ENCODE measurements around the gene KBTBD13.
"Not testable (repeated sequence)": the region's sequence is repeated elsewhere in the genome, so short reads cannot be mapped to it uniquely, and the experiment has no call there.

The KBTBD13 gene

DNA sequence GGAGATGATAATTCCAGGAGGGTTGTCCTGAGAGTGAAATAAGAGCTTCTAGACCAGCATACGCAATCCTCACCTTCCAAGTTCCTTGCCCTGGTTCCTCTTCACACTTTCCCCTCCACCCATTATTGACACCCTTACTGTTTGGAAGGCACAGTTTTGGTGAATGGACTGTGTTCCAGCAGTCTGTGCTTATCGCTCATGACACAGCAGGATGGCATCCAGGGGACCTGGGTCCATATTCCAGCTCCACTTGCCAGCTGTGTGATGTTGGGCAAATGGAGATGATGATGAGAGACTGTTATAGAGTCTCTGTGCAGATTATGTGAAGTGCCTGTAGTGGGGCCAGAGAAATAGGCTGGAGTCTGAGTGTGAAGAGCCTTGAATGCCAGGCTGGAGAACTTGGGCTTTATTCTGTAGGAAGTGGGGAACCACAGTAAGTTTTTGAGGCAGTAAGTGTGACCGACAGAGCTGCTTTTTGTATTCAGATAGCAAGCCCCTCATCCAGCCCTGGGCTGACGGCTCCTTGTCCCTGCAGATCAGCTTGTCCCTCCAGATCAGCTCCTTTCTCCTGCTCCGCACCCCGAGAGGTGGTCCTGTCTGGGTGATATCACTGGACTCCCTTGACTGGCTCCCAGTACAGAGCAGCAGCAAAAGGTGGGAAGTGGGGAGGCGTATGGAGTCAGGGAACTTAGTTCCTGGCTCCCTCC is 8.1 kb downstream of the KBTBD13 start:
- H3K4me3 Mint-ChIP-seq: no peak overlapping the region
- no peaks in the 10 kb centered on the region for H3K9me3 Mint-ChIP-seq
- peaks cover 40% of the 10 kb centered on the region for H3K27me3 Mint-ChIP-seq
- intact Hi-C loops (cut with micrococcal nuclease): no loop called here
- peaks cover 9% of the 10 kb centered on the region for H3K4me1 Mint-ChIP-seq (ENCODE audit: low read depth)
- H3K36me3 Mint-ChIP-seq (ENCODE audit: low read depth): no peaks in the 10 kb centered on the region
- H3K27ac Mint-ChIP-seq: no peak overlapping the region

DNA sequence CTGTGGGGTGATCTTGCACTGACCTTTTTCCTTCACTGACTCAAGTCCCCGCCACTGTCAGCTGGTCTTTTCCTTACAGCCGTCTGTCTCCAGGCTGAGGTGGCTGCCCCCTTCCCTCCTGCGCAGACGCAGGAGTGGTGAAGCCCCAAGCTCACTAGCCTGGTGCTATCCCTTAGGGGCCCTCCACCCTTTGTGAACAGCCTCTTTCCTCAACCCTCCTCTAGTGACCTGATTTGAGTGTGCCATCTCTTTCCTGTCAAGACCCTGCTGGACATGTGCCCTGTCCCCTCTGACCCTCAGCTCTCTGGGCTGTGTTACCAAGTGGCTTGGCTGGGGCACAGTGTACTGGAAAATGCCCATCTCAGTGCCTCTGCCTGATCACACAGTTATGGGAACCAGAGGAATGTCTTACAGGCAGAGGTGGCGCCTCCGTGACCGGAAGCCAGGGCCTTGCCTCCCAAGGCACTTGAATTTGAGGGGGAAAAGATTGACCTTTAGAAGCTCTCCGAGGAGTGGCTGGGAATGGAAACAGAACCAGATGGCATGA is 8.7 kb downstream of the KBTBD13 start:
- Mint-ChIP-seq H3K4me3 (no peak overlapping the region), H3K27ac (no peak overlapping the region), H3K9me3 (no peaks in the 10 kb centered on the region), H3K27me3 (peaks cover 40% of the 10 kb centered on the region), H3K4me1 (ENCODE audit: low read depth) (peaks cover 9% of the 10 kb centered on the region), H3K36me3 (ENCODE audit: low read depth) (no peaks in the 10 kb centered on the region)
- intact Hi-C loops (cut with micrococcal nuclease): no loop called here

DNA sequence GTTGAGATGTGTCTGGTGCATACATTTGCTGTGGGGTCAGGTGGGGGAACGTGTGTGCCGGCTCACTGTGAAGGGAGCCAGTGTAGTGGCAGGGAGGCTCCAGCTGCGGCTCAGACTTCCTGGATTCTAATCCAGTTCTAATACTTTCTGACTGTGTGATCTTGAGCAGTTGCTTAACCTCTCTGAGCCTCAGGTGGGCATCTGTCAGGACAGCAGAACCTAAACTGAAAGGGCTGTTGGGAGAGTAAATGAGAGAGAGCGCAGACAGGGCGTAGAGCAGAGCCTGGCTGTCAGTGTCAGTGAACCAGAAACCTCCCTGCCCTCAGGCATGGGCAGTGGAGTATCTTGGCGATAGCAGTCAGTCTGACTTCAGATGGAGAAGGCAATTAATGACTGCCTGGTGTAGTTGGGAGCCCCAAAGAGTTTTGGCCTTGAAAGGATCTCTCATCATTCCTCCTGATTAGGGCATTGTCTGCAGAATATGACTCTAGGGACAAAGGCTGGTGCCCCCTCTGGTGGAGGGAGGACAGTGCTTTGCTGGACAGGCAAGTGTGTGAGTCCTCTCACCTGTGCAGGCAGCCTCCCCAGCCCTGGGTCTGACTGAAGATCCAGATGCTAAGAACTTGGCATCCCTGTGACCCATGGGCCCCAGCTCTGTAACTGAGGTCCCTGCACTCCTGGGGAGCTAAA is 9.6 kb downstream of the KBTBD13 start:
- H3K36me3 Mint-ChIP-seq (ENCODE audit: low read depth): no peaks in the 10 kb centered on the region
- H3K27me3 Mint-ChIP-seq: peaks cover 40% of the 10 kb centered on the region
- intact Hi-C loops (cut with micrococcal nuclease): no loop called here
- no peaks in the 10 kb centered on the region for H3K9me3 Mint-ChIP-seq
- H3K4me1 Mint-ChIP-seq (ENCODE audit: low read depth): peaks cover 9% of the 10 kb centered on the region
- H3K4me3 Mint-ChIP-seq: no peak overlapping the region
- H3K27ac Mint-ChIP-seq: no peak overlapping the region

DNA sequence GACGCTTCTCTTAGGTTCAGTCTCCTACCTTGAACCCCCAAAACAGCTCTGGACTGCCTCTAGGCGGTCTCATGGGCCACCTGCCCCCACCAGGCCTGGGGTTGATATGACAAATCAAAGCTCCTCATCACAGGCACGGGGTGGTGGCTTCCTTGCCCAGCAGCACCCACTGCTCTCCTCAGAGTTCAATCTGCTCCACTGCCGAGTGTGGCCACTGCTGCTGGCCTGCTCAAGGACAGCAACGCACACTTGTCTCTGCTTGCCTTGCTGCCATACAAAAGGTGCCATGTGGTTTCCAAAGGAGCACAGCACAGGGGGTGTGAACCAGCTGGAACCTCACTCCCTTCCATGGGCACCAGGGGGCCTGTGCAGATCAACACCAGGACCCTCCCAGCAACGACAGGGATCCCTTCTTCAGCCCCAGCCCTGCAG is 10.2 kb downstream of the KBTBD13 start:
- Mint-ChIP-seq H3K27me3 (peaks cover 37% of the 10 kb centered on the region), H3K27ac (no peak overlapping the region), H3K4me3 (no peak overlapping the region), H3K36me3 (ENCODE audit: low read depth) (no peaks in the 10 kb centered on the region), H3K9me3 (no peaks in the 10 kb centered on the region), H3K4me1 (ENCODE audit: low read depth) (peaks cover 9% of the 10 kb centered on the region)
- intact Hi-C loops (cut with micrococcal nuclease): no loop called here

DNA sequence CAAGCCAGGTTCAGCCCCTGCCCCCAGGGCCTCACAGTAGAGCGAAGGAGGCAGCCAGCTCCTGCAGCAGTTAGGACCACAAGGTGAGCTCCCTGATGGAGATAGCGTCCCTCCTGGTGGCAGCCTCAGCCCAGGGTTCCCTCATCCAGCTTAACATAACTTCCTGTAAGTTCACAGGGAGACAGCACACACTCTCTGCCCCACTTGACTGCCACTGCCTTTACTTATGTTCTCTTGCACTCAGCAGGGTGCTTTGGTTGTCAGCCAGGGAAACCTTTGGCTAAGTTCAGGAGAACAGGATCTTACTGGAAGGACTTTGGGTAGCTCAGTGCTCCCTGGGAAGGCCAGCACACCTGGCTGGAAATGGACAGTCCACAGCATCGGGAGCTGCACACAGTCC is 10.9 kb downstream of the KBTBD13 start:
- intact Hi-C loops (cut with micrococcal nuclease): no loop called here
- Mint-ChIP-seq H3K27ac (no peak overlapping the region), H3K4me1 (ENCODE audit: low read depth) (peaks cover 6% of the 10 kb centered on the region)

DNA sequence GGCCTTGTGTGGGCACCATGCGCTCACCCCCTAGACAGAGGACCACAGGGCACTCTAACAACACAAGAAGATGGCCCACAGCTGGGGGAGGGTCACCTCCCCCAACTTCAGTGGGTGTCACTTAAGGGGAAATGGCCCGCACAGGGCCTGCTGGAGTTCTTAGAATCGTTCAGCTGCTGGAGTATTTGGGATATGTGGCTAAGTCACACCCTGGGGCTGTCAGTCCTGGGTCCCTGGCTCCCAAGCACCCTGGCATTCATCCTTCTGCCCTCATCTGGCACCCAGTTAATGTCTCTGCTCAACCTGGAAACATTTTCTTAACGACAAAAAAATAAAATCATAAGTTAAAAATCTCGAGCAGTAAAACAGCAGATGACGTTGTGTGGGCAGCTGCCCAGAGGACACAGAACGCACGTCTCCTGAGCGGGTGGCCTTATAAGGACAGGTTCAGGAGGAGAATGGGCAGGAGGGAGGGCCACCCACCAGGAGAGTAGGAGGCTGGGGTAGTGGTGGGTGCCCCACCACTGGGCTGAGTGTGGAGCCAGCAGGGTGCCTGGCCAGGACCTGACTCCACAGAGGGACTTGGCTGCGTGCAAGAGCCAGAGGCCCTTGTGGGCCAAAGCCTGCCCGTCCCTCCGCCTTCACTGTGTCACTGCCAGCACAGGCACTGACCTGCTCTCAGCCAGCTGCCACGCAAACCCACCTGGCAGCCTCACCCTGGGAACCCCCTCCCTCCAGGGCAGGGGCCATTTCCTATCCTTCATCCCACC is 11.5 kb downstream of the KBTBD13 start:
- intact Hi-C loops (cut with micrococcal nuclease): no loop called here
- Mint-ChIP-seq H3K27me3 (peaks cover 25% of the 10 kb centered on the region), H3K4me1 (ENCODE audit: low read depth) (no peaks in the 10 kb centered on the region), H3K9me3 (no peaks in the 10 kb centered on the region), H3K4me3 (no peak overlapping the region), H3K36me3 (ENCODE audit: low read depth) (peaks cover 2% of the 10 kb centered on the region), H3K27ac (no peak overlapping the region)

More for the DNA sequence above, 10.9 kb downstream of the KBTBD13 start:
- Mint-ChIP-seq H3K4me3 (no peak overlapping the region), H3K9me3 (no peaks in the 10 kb centered on the region), H3K27me3 (peaks cover 31% of the 10 kb centered on the region), H3K36me3 (ENCODE audit: low read depth) (no peaks in the 10 kb centered on the region)

DNA sequence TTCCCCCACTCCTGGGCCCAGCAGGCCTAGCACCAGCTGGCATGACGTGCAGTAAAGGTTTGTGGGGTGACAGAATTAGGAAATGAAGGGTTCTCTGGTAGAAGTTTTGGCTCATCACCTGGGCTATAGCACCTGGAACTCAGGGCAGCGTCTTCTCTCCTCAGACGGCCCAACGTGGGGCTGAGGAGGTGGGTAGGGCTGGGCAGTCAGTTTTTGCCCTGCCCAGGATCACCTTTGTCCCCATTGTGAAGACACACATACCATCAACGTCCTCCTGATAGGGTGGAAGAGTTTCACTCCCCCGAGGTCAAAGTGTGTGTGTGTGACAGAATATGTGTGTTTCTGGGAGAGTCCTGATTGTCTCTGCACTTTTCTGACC is 12.1 kb downstream of the KBTBD13 start:
- Mint-ChIP-seq H3K27me3 (peaks cover 20% of the 10 kb centered on the region), H3K4me3 (no peak overlapping the region), H3K9me3 (no peaks in the 10 kb centered on the region), H3K36me3 (ENCODE audit: low read depth) (peaks cover 8% of the 10 kb centered on the region), H3K4me1 (ENCODE audit: low read depth) (no peaks in the 10 kb centered on the region), H3K27ac (no peak overlapping the region)
- intact Hi-C loops (cut with micrococcal nuclease): no loop called here

DNA sequence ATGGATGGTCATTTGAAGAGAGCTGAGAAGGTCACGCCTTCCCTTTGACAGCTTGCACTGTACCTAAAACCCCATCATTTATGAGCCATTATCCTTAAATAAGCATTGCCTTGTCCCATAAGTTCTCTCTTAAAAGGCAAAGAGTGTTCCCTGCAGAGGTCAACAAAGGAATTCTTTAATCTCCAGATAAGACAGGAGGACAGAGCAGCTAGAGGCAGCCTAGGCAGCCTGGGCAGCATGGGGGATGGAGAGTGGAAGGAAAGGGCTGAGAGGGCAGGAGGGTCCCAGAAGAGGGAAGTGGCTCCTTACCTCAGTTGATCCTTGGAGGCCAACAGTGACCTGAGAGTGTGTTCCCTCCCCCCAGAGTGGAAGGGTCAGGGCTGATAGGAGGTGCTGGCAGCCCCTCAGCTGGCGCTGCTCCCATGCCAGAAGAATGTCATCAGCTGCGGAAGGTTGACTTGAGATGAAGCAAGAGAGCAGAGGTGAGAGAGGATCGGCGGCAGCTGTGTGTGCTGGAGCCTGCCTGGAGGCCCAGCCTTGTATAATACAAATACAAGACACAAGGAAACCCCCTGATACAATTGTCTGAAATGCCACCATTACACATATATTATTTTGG is 12.8 kb downstream of the KBTBD13 start:
- intact Hi-C loops (cut with micrococcal nuclease): no loop called here
- H3K4me3 Mint-ChIP-seq: no peak overlapping the region
- no peaks in the 10 kb centered on the region for H3K4me1 Mint-ChIP-seq (ENCODE audit: low read depth)
- no peak overlapping the region for H3K27ac Mint-ChIP-seq
- H3K36me3 Mint-ChIP-seq (ENCODE audit: low read depth): peaks cover 12% of the 10 kb centered on the region
- H3K27me3 Mint-ChIP-seq: peaks cover 15% of the 10 kb centered on the region
- no peaks in the 10 kb centered on the region for H3K9me3 Mint-ChIP-seq

DNA sequence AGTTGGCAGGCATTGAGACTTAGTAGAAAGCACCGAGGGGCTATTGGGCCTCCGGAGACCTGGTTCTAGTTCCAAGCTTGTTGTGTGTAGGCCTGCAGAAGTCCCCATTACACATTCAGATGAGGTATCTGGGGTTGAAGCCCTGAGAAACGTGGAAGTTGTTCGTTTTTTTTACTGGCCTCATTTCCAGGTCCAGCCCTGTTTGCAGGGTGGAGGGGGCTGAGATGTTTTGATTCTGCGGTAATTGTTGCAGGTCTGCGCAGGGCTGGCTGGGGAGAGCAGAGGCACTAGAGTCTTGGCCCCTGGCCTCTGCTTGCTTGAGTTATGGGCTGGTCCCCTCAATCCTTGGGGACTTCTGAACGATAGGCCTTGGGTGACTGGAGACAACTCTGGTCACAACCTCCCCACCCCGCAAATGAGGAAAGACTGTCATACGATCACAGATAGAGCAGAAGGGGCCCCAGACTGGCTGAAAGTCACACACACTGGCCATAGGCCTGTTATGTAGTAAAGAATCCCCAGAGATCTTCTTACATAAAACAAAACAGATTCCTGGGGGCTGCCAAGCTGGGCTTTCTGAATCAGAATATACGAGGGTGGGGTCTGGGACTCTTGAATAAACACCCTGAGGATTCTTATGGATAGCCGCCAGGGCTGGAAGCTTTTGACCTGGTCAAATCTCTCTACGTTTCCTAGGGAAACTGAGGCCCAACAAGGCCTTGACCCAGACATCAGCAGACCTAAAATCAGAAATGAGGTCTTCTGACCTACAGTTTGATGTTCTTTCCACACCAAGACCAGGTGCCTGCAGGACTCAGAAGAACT is 15.6 kb downstream of the KBTBD13 start:
- no peak overlapping the region for H3K27ac Mint-ChIP-seq
- no peak overlapping the region for H3K4me3 Mint-ChIP-seq
- intact Hi-C loops (cut with micrococcal nuclease): no loop called here
- H3K4me1 Mint-ChIP-seq (ENCODE audit: low read depth): no peaks in the 10 kb centered on the region
- H3K27me3 Mint-ChIP-seq: peaks cover 4% of the 10 kb centered on the region
- peaks cover 22% of the 10 kb centered on the region for H3K36me3 Mint-ChIP-seq (ENCODE audit: low read depth)
- H3K9me3 Mint-ChIP-seq: no peaks in the 10 kb centered on the region

DNA sequence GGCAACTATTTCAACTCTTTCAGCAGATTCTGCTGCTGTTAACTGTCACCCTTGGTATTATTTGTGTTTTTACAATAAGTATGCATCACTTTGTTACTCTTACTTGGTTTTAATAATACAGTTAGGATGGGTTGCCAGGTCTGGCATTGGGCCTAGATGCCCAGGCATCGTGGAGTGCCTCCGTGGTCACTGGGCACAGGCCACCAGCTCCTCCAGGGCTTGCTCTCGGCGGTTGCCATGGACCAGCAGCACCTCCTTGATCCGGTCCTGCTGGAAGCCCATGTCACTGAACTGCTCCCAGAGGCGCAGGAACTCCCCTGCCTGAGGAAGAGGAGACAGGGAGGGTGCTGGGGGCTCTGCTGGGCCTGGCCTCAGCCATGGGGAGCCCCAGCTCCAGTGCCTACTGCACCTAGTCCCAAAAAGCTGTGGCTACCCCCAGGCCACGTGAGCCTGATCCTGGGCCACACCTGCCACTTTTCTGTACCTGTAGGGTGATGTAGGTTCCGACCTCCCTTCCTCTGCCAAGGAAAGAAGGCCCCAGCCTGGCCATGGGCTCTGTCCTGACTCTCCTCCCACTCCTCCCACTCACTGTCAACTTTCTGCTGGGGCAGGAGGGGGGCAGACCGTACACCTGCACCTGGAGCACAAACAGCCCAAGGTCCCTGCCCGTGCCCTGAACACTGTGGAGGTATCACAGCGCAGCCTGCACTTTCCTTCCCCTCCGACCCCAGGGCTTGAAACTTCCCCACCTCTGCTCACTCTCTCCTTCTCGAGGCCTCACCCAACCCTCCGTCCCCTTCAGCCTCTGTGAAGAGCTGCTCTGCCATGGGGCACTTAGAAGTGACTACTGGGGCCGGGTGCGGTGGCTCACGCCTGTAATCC is 16.6 kb downstream of the KBTBD13 start:
- Mint-ChIP-seq H3K36me3 (ENCODE audit: low read depth) (peaks cover 32% of the 10 kb centered on the region), H3K9me3 (no peaks in the 10 kb centered on the region), H3K4me1 (ENCODE audit: low read depth) (no peaks in the 10 kb centered on the region), H3K4me3 (no peak overlapping the region), H3K27ac (no peak overlapping the region), H3K27me3 (no peaks in the 10 kb centered on the region)
- intact Hi-C loops (cut with micrococcal nuclease): no loop called here

DNA sequence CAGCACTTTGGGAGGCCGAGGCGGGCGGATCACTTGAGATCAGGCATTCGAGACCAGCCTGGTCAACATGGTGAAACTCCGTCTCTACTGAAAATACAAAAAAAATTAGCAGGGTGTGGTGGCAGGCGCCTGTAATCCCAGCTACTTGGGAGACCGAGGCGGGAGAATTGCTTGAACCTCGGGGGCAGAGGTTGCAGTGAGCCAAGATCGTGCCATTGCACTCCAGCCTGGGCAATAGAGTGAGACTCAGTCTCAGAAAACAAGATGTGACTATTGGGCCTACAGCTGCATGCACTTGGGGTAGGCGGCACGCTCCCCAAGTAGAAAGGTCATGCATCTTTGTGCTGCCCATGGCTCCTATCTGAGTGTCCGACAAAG is 17.2 kb downstream of the KBTBD13 start:
- H3K36me3 Mint-ChIP-seq (ENCODE audit: low read depth): peaks cover 39% of the 10 kb centered on the region
- intact Hi-C loops (cut with micrococcal nuclease); H3K27ac Mint-ChIP-seq; H3K9me3 Mint-ChIP-seq; H3K4me1 Mint-ChIP-seq (ENCODE audit: low read depth); H3K27me3 Mint-ChIP-seq; H3K4me3 Mint-ChIP-seq: not testable (repeated sequence)

DNA sequence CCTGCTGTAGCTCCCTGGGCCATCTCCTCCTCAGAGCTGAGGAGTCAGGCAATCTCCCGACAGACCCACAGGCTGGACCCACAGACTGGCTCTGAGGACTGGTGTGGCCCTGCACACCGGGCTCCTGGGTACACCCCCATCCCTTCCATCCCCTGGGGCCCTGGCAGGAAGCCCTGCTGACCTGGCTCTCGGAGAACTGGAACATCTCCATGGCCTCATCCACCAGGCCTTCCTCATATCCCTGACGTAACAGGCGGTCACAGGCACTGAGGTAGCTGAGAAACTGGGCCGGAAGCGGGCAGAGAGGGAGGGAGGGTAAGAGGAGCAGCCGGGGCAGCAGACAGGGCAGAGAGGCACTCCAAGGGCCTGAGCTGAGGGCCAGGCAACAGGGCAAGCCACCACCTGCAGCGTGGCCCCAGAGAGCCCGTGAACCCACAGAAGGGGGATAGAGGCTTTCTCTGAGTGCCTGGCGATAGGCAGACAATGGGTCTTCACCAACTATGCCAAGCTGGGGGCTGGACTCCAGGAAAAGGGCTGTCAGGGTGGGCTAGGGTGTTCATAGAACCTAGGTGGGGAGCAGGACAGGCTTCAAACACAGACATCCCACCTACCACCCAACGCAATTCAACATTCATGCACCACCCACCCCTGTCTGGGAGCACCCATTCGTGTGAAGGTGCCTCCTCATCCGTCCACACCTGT is 17.9 kb downstream of the KBTBD13 start:
- H3K4me1 Mint-ChIP-seq (ENCODE audit: low read depth): no peaks in the 10 kb centered on the region
- H3K9me3 Mint-ChIP-seq: no peaks in the 10 kb centered on the region
- peaks cover 45% of the 10 kb centered on the region for H3K36me3 Mint-ChIP-seq (ENCODE audit: low read depth)
- H3K27ac Mint-ChIP-seq: no peak overlapping the region
- no peaks in the 10 kb centered on the region for H3K27me3 Mint-ChIP-seq
- H3K4me3 Mint-ChIP-seq: no peak overlapping the region
- intact Hi-C loops (cut with micrococcal nuclease): no loop called here

Data from dendritic cell treated with granulocyte-macrophage colony-stimulating factor and Interleukin-4, amounts not matched to agents 40 ng/mL and 50 ng/mL, for 4 days (primary cell).